Ovary (tissue), 3 donors: ENCODE results near the gene HAVCR2.

ENCODE experiments used
- CTCF ChIP-seq, 3 donors: fragments of 450-650 bp in 2 of 3; fragments of 200-600 bp in 1 of 3; IDR thresholded peaks; one replicate each; pipeline versions ENCODE4 v1.5.1 to v1.8.0; 2016 to 2022; ENCODE audit warnings: antibody characterized with exemption in 3 of 3, mild to moderate bottlenecking in 1 of 3
- POLR2A ChIP-seq: fragments of 450-650 bp; IDR thresholded peaks from one replicate; pipeline ENCODE4 v1.6.1; 2017; ENCODE audit warnings: antibody characterized with exemption, mild to moderate bottlenecking, moderate library complexity
- donor health status: DM: no; HTN: no; CAD: no.

- TF ChIP-seq POLR2A (no peak), CTCF (IDR thresholded peaks at IDR 0.05) (no peak)
These were observed 60.9 kb downstream of the HAVCR2 start for GRCh38 chr5:157047898-157048297.
